ENCODE measurements around the gene XRCC3. TPM values are rescaled to one million over a fixed set of nuclear protein-coding genes. Genes with fewer than 3 reads are reported as not detected.

XRCC3 gene
- total RNA-seq, 1 experiment from 2014 or later = 36.8 TPM

DNA sequence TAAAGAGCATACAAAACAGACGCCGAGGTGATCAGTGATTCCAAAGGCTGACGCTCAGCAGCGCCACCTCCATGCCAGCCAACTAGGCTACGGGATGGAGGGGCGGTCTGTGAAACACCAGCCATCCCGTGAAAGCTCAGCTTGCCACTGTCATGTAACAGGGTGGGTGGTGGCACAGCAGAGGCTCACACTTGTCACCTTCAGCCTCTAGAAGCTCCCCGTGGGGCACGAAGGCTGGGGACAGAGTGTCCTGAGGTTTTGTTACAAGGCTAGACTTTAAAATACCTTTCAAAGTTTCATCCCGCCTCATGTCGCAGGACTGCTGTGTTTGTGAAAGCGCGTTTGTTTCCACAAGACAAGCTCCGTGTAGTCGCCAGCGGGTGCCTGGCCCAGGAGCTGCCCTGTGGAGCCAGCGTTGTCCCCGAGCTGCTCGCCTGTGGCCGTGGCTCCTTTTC is 20.7 kb downstream of the XRCC3 start:
- no peak overlapping the region for H3K4me3 ChIP-seq (ENCODE audit: low read depth in 2 of 2, low read length in 2 of 2)
- in situ Hi-C loops (cut with HindIII; ENCODE audit: low pct_unique_long_range_greater_than_20kb, low sequenced_read_pairs) = no loop called here
- H3K36me3 ChIP-seq (ENCODE audit: control insufficient read depth, insufficient read depth, low read length) = peaks cover 2% of the 10 kb centered on the region; the same call in 1 of the 2 replicates
- ChIA-PET POLR2A (no interaction called here), CTCF (no interaction called here)
- BruUV-seq (replicated peaks) = TSS peak; percentile 17
- no peak overlapping the region for H3K27ac ChIP-seq (ENCODE audit: low read length)
- H3K9me3 ChIP-seq (ENCODE audit: control insufficient read depth, insufficient read depth, low read depth, low read length) = no peaks in the 10 kb centered on the region
- DNase-seq (ENCODE audit: low read depth, low spot score) (no peak), ATAC-seq (no peak)
- intact Hi-C loops (cut with micrococcal nuclease; ENCODE audit: unreplicated experiment) = no loop called here
- peaks cover 29% of the 10 kb centered on the region for H3K4me1 ChIP-seq (ENCODE audit: control insufficient read depth, insufficient read depth, low read length)
- TF ChIP-seq POLR2AphosphoS5 (IDR thresholded peaks at IDR 0.05; ENCODE audit: low read depth, low read length) (no peak), REST (IDR thresholded peaks at IDR 0.05; ENCODE audit: insufficient read depth in 1 of 2, low read depth in 2 of 2, low read length in 1 of 2) (no peak), SIN3A (IDR thresholded peaks at IDR 0.05; ENCODE audit: borderline replicate concordance, insufficient read depth, low read depth, low read length) (no peak), TCF7L2 (IDR thresholded peaks at IDR 0.05; ENCODE audit: low read depth, low read length) (no peak)
- TF ChIP-seq, protein P1, sequence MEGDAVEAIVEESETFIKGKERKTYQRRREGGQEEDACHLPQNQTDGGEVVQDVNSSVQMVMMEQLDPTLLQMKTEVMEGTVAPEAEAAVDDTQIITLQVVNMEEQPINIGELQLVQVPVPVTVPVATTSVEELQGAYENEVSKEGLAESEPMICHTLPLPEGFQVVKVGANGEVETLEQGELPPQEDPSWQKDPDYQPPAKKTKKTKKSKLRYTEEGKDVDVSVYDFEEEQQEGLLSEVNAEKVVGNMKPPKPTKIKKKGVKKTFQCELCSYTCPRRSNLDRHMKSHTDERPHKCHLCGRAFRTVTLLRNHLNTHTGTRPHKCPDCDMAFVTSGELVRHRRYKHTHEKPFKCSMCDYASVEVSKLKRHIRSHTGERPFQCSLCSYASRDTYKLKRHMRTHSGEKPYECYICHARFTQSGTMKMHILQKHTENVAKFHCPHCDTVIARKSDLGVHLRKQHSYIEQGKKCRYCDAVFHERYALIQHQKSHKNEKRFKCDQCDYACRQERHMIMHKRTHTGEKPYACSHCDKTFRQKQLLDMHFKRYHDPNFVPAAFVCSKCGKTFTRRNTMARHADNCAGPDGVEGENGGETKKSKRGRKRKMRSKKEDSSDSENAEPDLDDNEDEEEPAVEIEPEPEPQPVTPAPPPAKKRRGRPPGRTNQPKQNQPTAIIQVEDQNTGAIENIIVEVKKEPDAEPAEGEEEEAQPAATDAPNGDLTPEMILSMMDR (IDR thresholded peaks at IDR 0.05) = no peak
- H3K27me3 ChIP-seq (ENCODE audit: control insufficient read depth, insufficient read depth, low read length) = no peaks in the 10 kb centered on the region

DNA sequence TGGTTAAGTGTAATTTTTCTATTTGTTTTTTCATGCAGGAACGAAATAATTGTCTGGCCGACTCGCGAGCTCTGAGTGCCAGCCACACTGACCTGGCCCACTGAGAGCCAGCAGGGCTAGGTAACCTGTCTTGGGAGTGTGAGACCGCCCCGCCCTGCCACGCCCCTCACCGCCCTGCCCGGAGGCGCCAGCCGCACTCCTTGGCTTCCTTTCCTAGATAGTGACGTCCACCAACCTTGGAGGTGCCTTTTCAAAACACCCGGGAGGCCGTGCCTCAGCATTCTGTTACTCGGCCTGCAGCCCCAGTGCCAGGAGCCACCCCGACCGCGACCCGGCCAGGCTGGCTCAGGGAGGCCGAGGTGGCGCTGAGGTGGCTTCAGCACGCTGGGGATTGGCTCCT is 21.7 kb downstream of the XRCC3 start:
- no peak for TF ChIP-seq SIN3A (IDR thresholded peaks at IDR 0.05; ENCODE audit: borderline replicate concordance, insufficient read depth, low read depth, low read length)
- TF ChIP-seq TCF7L2 (IDR thresholded peaks at IDR 0.05; ENCODE audit: low read depth, low read length) = no peak
- TF ChIP-seq, protein P1 (IDR thresholded peaks at IDR 0.05) = no peak
- TF ChIP-seq REST (IDR thresholded peaks at IDR 0.05; ENCODE audit: insufficient read depth in 1 of 2, low read depth in 2 of 2, low read length in 1 of 2) = no peak
- TF ChIP-seq POLR2AphosphoS5 (IDR thresholded peaks at IDR 0.05; ENCODE audit: low read depth, low read length) = no peak
- peaks cover 2% of the 10 kb centered on the region; the same call in 1 of the 2 replicates for H3K36me3 ChIP-seq (ENCODE audit: control insufficient read depth, insufficient read depth, low read length)
- H3K27me3 ChIP-seq (ENCODE audit: control insufficient read depth, insufficient read depth, low read length) = no peaks in the 10 kb centered on the region
- H3K4me1 ChIP-seq (ENCODE audit: control insufficient read depth, insufficient read depth, low read length) = peaks cover 25% of the 10 kb centered on the region
- no peak overlapping the region for H3K27ac ChIP-seq (ENCODE audit: low read length)
- no peaks in the 10 kb centered on the region for H3K9me3 ChIP-seq (ENCODE audit: control insufficient read depth, insufficient read depth, low read depth, low read length)
- DNase-seq (ENCODE audit: low read depth, low spot score) (no peak), ATAC-seq (no peak)
- intact Hi-C loops (cut with micrococcal nuclease; ENCODE audit: unreplicated experiment) = no loop called here
- H3K4me3 ChIP-seq (ENCODE audit: low read depth in 2 of 2, low read length in 2 of 2) = no peak overlapping the region
- CTCF ChIA-PET = no interaction called here
- BruUV-seq (replicated peaks) = no TSS peak
- in situ Hi-C loops (cut with HindIII; ENCODE audit: low pct_unique_long_range_greater_than_20kb, low sequenced_read_pairs) = no loop called here
- POLR2A ChIA-PET = no interaction called here

All from Panc1 (cell line).